ENCODE measurements around the gene ABCB8. TPM values are rescaled to one million over a fixed set of nuclear protein-coding genes. Genes with fewer than 3 reads are reported as not detected.

The ABCB8 gene
- total RNA-seq, 1 donor from 2014 or later, result 40.6 TPM

DNA sequence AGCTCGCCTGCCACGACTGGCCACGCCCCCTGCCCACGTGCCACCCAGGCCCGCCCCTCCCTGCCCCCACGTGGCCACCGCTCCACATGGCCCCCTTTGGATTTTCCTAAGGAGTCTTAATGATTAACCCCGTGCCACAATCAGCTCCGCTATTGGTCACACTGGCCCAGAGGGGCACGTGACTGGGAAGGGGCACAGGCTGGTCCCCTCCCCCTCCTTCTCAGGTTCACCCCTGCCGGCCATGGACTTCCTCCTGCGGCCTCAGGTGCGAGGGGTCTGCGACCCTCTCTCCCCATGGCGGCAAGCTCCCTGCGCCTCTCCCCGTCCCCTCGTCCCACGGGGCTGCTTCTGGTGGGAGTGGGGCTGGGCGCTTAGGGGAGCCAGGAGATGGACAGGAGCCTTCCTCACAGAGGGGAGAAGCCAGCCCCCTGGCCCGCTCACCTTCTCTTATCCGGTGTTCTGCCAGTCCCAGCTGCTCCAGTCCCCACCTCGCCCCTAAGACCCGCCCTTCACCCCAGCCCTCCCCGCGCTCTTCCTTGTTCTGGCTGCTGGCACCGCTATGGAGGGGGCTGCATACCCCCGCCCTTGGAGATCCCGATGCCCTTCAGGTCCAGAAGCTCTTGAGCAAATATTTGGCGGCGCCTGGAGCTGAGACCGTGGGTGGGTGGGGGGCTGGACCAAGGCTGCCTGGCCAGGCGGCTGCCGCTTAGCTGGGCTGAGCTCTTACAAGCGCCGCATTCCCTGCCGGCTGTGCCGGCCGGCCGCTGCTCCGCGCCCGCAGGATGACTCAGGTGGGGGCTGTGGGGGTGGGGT is 34.4 kb downstream of the ABCB8 start:
- TF ChIP-seq, protein P1, sequence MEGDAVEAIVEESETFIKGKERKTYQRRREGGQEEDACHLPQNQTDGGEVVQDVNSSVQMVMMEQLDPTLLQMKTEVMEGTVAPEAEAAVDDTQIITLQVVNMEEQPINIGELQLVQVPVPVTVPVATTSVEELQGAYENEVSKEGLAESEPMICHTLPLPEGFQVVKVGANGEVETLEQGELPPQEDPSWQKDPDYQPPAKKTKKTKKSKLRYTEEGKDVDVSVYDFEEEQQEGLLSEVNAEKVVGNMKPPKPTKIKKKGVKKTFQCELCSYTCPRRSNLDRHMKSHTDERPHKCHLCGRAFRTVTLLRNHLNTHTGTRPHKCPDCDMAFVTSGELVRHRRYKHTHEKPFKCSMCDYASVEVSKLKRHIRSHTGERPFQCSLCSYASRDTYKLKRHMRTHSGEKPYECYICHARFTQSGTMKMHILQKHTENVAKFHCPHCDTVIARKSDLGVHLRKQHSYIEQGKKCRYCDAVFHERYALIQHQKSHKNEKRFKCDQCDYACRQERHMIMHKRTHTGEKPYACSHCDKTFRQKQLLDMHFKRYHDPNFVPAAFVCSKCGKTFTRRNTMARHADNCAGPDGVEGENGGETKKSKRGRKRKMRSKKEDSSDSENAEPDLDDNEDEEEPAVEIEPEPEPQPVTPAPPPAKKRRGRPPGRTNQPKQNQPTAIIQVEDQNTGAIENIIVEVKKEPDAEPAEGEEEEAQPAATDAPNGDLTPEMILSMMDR (IDR thresholded peaks at IDR 0.05), result no peak
- H3K36me3 ChIP-seq, result peaks cover 38% of the 10 kb centered on the region
- intact Hi-C loops (cut with DNase I), result no loop called here
- ATAC-seq, result peak; percentile 45
- no peaks in the 10 kb centered on the region for H3K9me3 ChIP-seq
- H3K27ac ChIP-seq, result peak overlapping the region; percentile 63
- no peaks in the 10 kb centered on the region for H3K27me3 ChIP-seq
- DNase-seq, result peak; percentile 91
- peaks cover 29% of the 10 kb centered on the region for H3K4me1 ChIP-seq
- H3K4me3 ChIP-seq, result peak overlapping the region; percentile 38

GRCh38 chr7:151063212-151063561 is 34.9 kb downstream of the ABCB8 start:
- Histone ChIP-seq H3K9me3 (no peaks in the 10 kb centered on the region), H3K36me3 (peaks cover 44% of the 10 kb centered on the region), H3K4me1 (peaks cover 29% of the 10 kb centered on the region), H3K27ac (peak overlapping the region; percentile 63), H3K4me3 (peak overlapping the region; percentile 38), H3K27me3 (no peaks in the 10 kb centered on the region)
- ATAC-seq (no peak), DNase-seq (no peak)
- TF ChIP-seq, protein P1 (IDR thresholded peaks at IDR 0.05), result no peak
- intact Hi-C loops (cut with DNase I), result no loop called here

DNA sequence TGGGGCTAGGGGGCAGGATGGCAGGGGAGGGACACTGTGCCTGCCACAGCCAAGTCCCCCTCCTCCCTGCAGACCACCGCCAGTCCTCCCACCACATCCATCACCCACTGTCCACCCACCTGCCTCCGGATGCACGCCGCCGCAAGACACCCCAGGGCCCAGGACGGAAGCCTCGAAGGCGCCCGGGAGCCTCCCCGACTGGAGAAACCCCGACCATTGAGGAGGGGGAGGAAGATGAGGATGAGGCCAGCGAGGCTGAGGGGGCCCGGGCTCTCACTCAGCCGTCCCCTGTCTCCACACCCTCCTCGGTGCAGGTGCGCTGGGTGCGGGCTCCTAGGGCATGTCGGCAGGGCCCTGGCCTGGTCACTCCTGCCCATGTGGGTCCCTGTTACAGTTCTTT is 36.2 kb downstream of the ABCB8 start:
- Histone ChIP-seq H3K4me3 (no peak overlapping the region), H3K4me1 (peaks cover 19% of the 10 kb centered on the region), H3K9me3 (no peaks in the 10 kb centered on the region), H3K27me3 (no peaks in the 10 kb centered on the region), H3K27ac (no peak overlapping the region), H3K36me3 (peaks cover 56% of the 10 kb centered on the region)
- intact Hi-C loops (cut with DNase I), result no loop called here
- ATAC-seq, result no peak
- TF ChIP-seq, protein P1 (IDR thresholded peaks at IDR 0.05), result no peak
- DNase-seq, result no peak

- H3K27me3 ChIP-seq, result no peaks in the 10 kb centered on the region
- no peak overlapping the region for H3K27ac ChIP-seq
- H3K9me3 ChIP-seq, result no peaks in the 10 kb centered on the region
- peaks cover 62% of the 10 kb centered on the region for H3K36me3 ChIP-seq
- peaks cover 19% of the 10 kb centered on the region for H3K4me1 ChIP-seq
- ATAC-seq, result no peak
- TF ChIP-seq, protein P1 (IDR thresholded peaks at IDR 0.05), result no peak
- intact Hi-C loops (cut with DNase I), result no loop called here
- no peak overlapping the region for H3K4me3 ChIP-seq
- no peak for DNase-seq
These were observed 36.7 kb downstream of the ABCB8 start for GRCh38 chr7:151064993-151065392.

- no peaks in the 10 kb centered on the region for H3K27me3 ChIP-seq
- peaks cover 67% of the 10 kb centered on the region for H3K36me3 ChIP-seq
- DNase-seq, result no peak
- intact Hi-C loops (cut with DNase I), result no loop called here
- no peak overlapping the region for H3K4me3 ChIP-seq
- H3K27ac ChIP-seq, result no peak overlapping the region
- TF ChIP-seq, protein P1 (IDR thresholded peaks at IDR 0.05), result no peak
- H3K9me3 ChIP-seq, result no peaks in the 10 kb centered on the region
- peaks cover 15% of the 10 kb centered on the region for H3K4me1 ChIP-seq
- ATAC-seq, result no peak
These were observed 37.3 kb downstream of the ABCB8 start for GRCh38 chr7:151065516-151065915.
